Kidney (tissue), 22 donors: ENCODE measurements around the gene TMEM134. TPM values are rescaled to one million over a fixed set of nuclear protein-coding genes. Genes with fewer than 3 reads are reported as not detected.

ENCODE experiments used
- DNase-seq, 5 donors: peaks; one replicate each; pipeline ENCODE4 v3.0.0-alpha.2; 2013 to 2020
- FAIRE-seq: peaks from 2 replicates; lab custom pipeline; 2012; peaks lifted over from hg19 to GRCh38; lab: Jason Lieb, UNC
- H3K27ac ChIP-seq, 2 donors: one replicate each; pipeline ENCODE4 v1.7.0; 2013; ENCODE audit warnings: low read depth in 2 of 2, low read length in 2 of 2, inconsistent platforms in 1 of 2
- H3K27me3 ChIP-seq: one replicate; pipeline ENCODE4 v1.7.1; 2013; ENCODE audit warnings: low read length, inconsistent platforms; ENCODE audit not compliant: control insufficient read depth, insufficient read depth
- H3K36me3 ChIP-seq, 3 donors: one replicate each; pipeline versions ENCODE4 v1.7.0 to v1.7.1; 2013; ENCODE audit warnings: low read length in 3 of 3, control low read depth in 1 of 3, inconsistent platforms in 1 of 3; ENCODE audit not compliant: insufficient read depth in 3 of 3, control insufficient read depth in 2 of 3
- H3K4me1 ChIP-seq, 3 donors: one replicate each; pipeline versions ENCODE4 v1.7.0 to v1.7.1; 2013; ENCODE audit warnings: low read length in 3 of 3, inconsistent platforms in 1 of 3, low read depth in 1 of 3; ENCODE audit not compliant: control insufficient read depth in 2 of 3, insufficient read depth in 2 of 3
- H3K4me3 ChIP-seq, 3 donors: one replicate each; pipeline versions ENCODE4 v1.7.0 to v1.8.1; 2013; ENCODE audit warnings: low read length in 3 of 3, control low read depth in 1 of 3, inconsistent platforms in 1 of 3
- H3K9ac ChIP-seq, 3 donors: one replicate each; pipeline versions ENCODE4 v1.7.0 to v1.7.1; 2013; ENCODE audit warnings: low read length in 3 of 3, control low read depth in 1 of 3, inconsistent platforms in 1 of 3
- H3K9me3 ChIP-seq, 3 donors: one replicate each; pipeline versions ENCODE4 v1.7.0 to v1.7.1; 2013; ENCODE audit warnings: low read length in 3 of 3, control low read depth in 1 of 3, inconsistent platforms in 1 of 3; ENCODE audit not compliant: control insufficient read depth in 2 of 3, insufficient read depth in 1 of 3
- CTCF ChIP-seq: IDR thresholded peaks from 3 replicates; pipeline ENCODE4 v1.5.1; 2012; ENCODE audit warnings: mild to moderate bottlenecking, moderate library complexity, borderline replicate concordance; ENCODE audit not compliant: insufficient read depth; ENCODE audit errors: extremely low read depth
- intact Hi-C: fragments of 100-400 bp; cut with DNase I; formaldehyde crosslinking; loops from one replicate; pipeline ENCODE4 v1.11.1; 2022
- long read RNA-seq, 10 donors: library from polyadenylated mRNA in 1 of 10; unstranded in 1 of 10; transcript quantifications; one replicate each; pipeline ENCODE4 v2.0.0 and lab custom pipeline, GENCODE V29; 2021 to 2026
- polyA plus RNA-seq: library from polyadenylated mRNA; stranded (reverse); fragments of 350-450 nt; fragmentation: Illumina TruSeq; extraction: RNeasy Lipid Tissue Mini Kit (QIAGEN cat#74804); gene quantifications from one replicate; pipeline ENCODE4 v1.2.3, GENCODE V29; 2014; ENCODE audit warnings: low read depth, low replicate concordance; ENCODE audit not compliant: insufficient read depth
- total RNA-seq: library from RNA; stranded (reverse); fragmentation: NEBNext Ultra II Directional; extraction: Animal tissue kit (Norgen Biotek cat#: 25700); gene quantifications from one replicate; pipeline ENCODE4 v1.2.1, GENCODE V29; 2021
- donor health status: control.
- donor health status: control.
- donor health status: control.
- donor health status: control.
- donor health status: control.
- donor health status: DM: yes; HTN: yes; CAD: no.
- donor health status: Normal renal cell carcinoma (clear cell type).

Gene TMEM134
- total RNA-seq, result 65.5 TPM
- 127 TPM for polyA plus RNA-seq
- long read RNA-seq, donor 1, transcript TMEM134-201 (7 exons, 3,534 nt), result major isoform, 10 of 28 reads
- long read RNA-seq, donor 1, transcript TMEM134-205 (3 exons, 565 nt), result minor isoform, 5 of 28 reads
- long read RNA-seq, donor 1, partial matches to known transcripts, result 0 of 28 reads
- long read RNA-seq, donor 1, other reads (novel, unspliced or antisense), result 9 of 28 reads
- long read RNA-seq, donor 2, transcript TMEM134-201 (7 exons, 3,534 nt), result major isoform, 22 of 44 reads
- long read RNA-seq, donor 2, partial matches to known transcripts, result 0 of 44 reads
- long read RNA-seq, donor 2, other reads (novel, unspliced or antisense), result 8 of 44 reads
- long read RNA-seq, donor 3, transcript TMEM134-201 (7 exons, 3,534 nt), result major isoform, 27 of 46 reads
- long read RNA-seq, donor 3, transcript TMEM134-205 (3 exons, 565 nt), result minor isoform, 5 of 46 reads
- long read RNA-seq, donor 3, partial matches to known transcripts, result 0 of 46 reads
- long read RNA-seq, donor 3, other reads (novel, unspliced or antisense), result 8 of 46 reads
- long read RNA-seq, donor 4, transcript TMEM134-201 (7 exons, 3,534 nt), result major isoform, 17 of 28 reads
- long read RNA-seq, donor 4, partial matches to known transcripts, result 0 of 28 reads
- long read RNA-seq, donor 4, other reads (novel, unspliced or antisense), result 8 of 28 reads
- long read RNA-seq, donor 5, result 0 reads
- long read RNA-seq, donor 6, transcript TMEM134-205 (3 exons, 565 nt), result minor isoform, 6 of 81 reads
- long read RNA-seq, donor 6, transcript TMEM134-201 (7 exons, 3,534 nt), result major isoform, 35 of 81 reads
- long read RNA-seq, donor 6, partial matches to known transcripts, result 20 of 81 reads
- long read RNA-seq, donor 6, other reads (novel, unspliced or antisense), result 14 of 81 reads
- long read RNA-seq, donor 7, transcript TMEM134-201 (7 exons, 3,534 nt), result major isoform, 23 of 52 reads
- long read RNA-seq, donor 7, partial matches to known transcripts, result 2 of 52 reads
- long read RNA-seq, donor 7, other reads (novel, unspliced or antisense), result 23 of 52 reads
- long read RNA-seq, donor 8, transcript TMEM134-201 (7 exons, 3,534 nt), result major isoform, 21 of 33 reads
- long read RNA-seq, donor 8, partial matches to known transcripts, result 0 of 33 reads
- long read RNA-seq, donor 8, other reads (novel, unspliced or antisense), result 7 of 33 reads
- long read RNA-seq, donor 9, transcript TMEM134-201 (7 exons, 3,534 nt), result major isoform, 13 of 25 reads
- long read RNA-seq, donor 9, partial matches to known transcripts, result 0 of 25 reads
- long read RNA-seq, donor 9, other reads (novel, unspliced or antisense), result 6 of 25 reads
- long read RNA-seq, donor 10, transcript TMEM134-205 (3 exons, 565 nt), result minor isoform, 7 of 27 reads
- long read RNA-seq, donor 10, transcript TMEM134-201 (7 exons, 3,534 nt), result major isoform, 16 of 27 reads
- long read RNA-seq, donor 10, partial matches to known transcripts, result 0 of 27 reads
- long read RNA-seq, donor 10, other reads (novel, unspliced or antisense), result 0 of 27 reads

GRCh38 chr11:67468759-67469507 is at the start of gene TMEM134:
Gene TMEM134 (minus strand): TSS chr11:67469251. CDS start chr11:67469192, 59 bp downstream.
- Histone ChIP-seq H3K4me3 (peak within 1 kb of the TSS; percentile 74 to 84 (median 75)), H3K4me1 (peaks cover 0 to 21% (median 8%) of the 10 kb centered on the region in 3 donors), H3K27me3 (no peaks in the 10 kb centered on the region), H3K9me3 (no peaks in the 10 kb centered on the region), H3K27ac (peak within 1 kb of the TSS; percentile 88), H3K36me3 (no peaks in the 10 kb centered on the region), H3K9ac (peak within 1 kb of the TSS; percentile 59 to 96 (median 84))
- intact Hi-C loops, result no loop called here
- FAIRE-seq (no peak), DNase-seq (peak; percentile 94 to 98 (median 97))
- peak; percentile 54 for TF ChIP-seq CTCF

- DNase-seq, result peak in 1 of 5 donors; percentile 35
- Histone ChIP-seq H3K9ac (no peak overlapping the region), H3K4me1 (no peaks in the 10 kb centered on the region), H3K36me3 (no peaks in the 10 kb centered on the region), H3K27me3 (no peaks in the 10 kb centered on the region), H3K27ac (no peak overlapping the region), H3K4me3 (no peak overlapping the region), H3K9me3 (no peaks in the 10 kb centered on the region)
- TF ChIP-seq CTCF, result no peak
- intact Hi-C loops, result no loop called here
- no peak for FAIRE-seq
Observed at GRCh38 chr11:67517784-67518552, 48.9 kb upstream of the TMEM134 start.
